H1 (cell line): ENCODE results near the gene MPPE1. TPM values are rescaled to one million over a fixed set of nuclear protein-coding genes. Genes with fewer than 3 reads are reported as not detected.

Experiments used
- BACH1 ChIP-seq: IDR thresholded peaks from 2 replicates; pipeline ENCODE4 v1.6.1; 2012; ENCODE audit warnings: low read length, improper control_type of control experiment
- BRCA1 ChIP-seq: IDR thresholded peaks from 2 replicates; pipeline ENCODE4 v1.6.1; 2012; ENCODE audit warnings: low read depth, low read length, improper control_type of control experiment
- CBX5 ChIP-seq: fragments of 300-800, 300-1000 bp; sonication (generic); IDR thresholded peaks from 2 replicates; pipeline ENCODE4 v1.7.1; 2016; ENCODE audit warnings: antibody characterized with exemption, low read length, low read depth
- CBX8 ChIP-seq: fragments of 300-800, 300-1000 bp; sonication (generic); IDR thresholded peaks from 2 replicates; pipeline ENCODE4 v1.7.1; 2016; ENCODE audit warnings: low read depth, low read length, borderline replicate concordance
- CREB1 ChIP-seq: IDR thresholded peaks from 2 replicates; pipeline ENCODE4 v1.6.1; 2012; ENCODE audit warnings: inconsistent platforms
- CTBP2 ChIP-seq: IDR thresholded peaks from 2 replicates; pipeline ENCODE4 v1.7.0; 2011; ENCODE audit warnings: borderline replicate concordance, mild to moderate bottlenecking, moderate library complexity, mixed read lengths, low read length; ENCODE audit not compliant: insufficient read depth, insufficient read length
- EP300 ChIP-seq, 2 experiments: IDR thresholded peaks; 1 replicate in 1 of 2; 2 replicates in 1 of 2; pipeline ENCODE4 v1.6.1; 2011 to 2012; ENCODE audit warnings: low read depth in 2 of 2, low read length in 2 of 2, mild to moderate bottlenecking in 2 of 2, borderline replicate concordance in 1 of 2, inconsistent platforms in 1 of 2, moderate library complexity in 1 of 2
- FOSL1 ChIP-seq: IDR thresholded peaks from 2 replicates; pipeline ENCODE4 v1.6.1; 2011; ENCODE audit warnings: mild to moderate bottlenecking, low read depth, low read length, moderate library complexity; ENCODE audit not compliant: insufficient read depth
- JUND ChIP-seq: IDR thresholded peaks from 2 replicates; pipeline ENCODE4 v1.6.1; 2011; ENCODE audit warnings: mild to moderate bottlenecking, improper control_type of control experiment, low read length
- KDM5A ChIP-seq: fragments of 200-600 bp; IDR thresholded peaks from 2 replicates; pipeline ENCODE4 v1.7.1; 2012; ENCODE audit warnings: mild to moderate bottlenecking, low read length, inconsistent platforms, mixed read lengths
- POLR2A ChIP-seq, 2 experiments: IDR thresholded peaks; 1 replicate in 1 of 2; 2 replicates in 1 of 2; pipeline ENCODE4 v1.6.1; 2011; ENCODE audit warnings: low read depth in 2 of 2, low read length in 2 of 2, mild to moderate bottlenecking in 2 of 2; ENCODE audit errors: control extremely low read depth in 1 of 2
- POLR2AphosphoS5 ChIP-seq: IDR thresholded peaks from 2 replicates; pipeline ENCODE4 v1.6.1; 2011; ENCODE audit warnings: low read depth, low read length
- RAD21 ChIP-seq, 2 experiments: IDR thresholded peaks in 1 of 2; conservative IDR thresholded peaks in 1 of 2; 2 replicates each; pipeline ENCODE4 v1.6.1; 2011; ENCODE audit warnings: low read depth in 2 of 2, low read length in 2 of 2, improper control_type of control experiment in 1 of 2, inconsistent platforms in 1 of 2, mild to moderate bottlenecking in 1 of 2, moderate library complexity in 1 of 2
- RXRA ChIP-seq: IDR thresholded peaks from 2 replicates; pipeline ENCODE4 v1.6.1; 2011; ENCODE audit warnings: low read depth, mild to moderate bottlenecking, low read length, moderate library complexity; ENCODE audit not compliant: insufficient read depth
- SIN3A ChIP-seq, 2 experiments: IDR thresholded peaks in 1 of 2; conservative IDR thresholded peaks in 1 of 2; 2 replicates each; pipeline ENCODE4 v1.6.1; 2011 to 2012; ENCODE audit warnings: low read length in 2 of 2, improper control_type of control experiment in 1 of 2, low read depth in 1 of 2, mild to moderate bottlenecking in 1 of 2
- SIX5 ChIP-seq: IDR thresholded peaks from 2 replicates; pipeline ENCODE4 v1.6.1; 2011; ENCODE audit warnings: mild to moderate bottlenecking, low read depth, low read length
- SRF ChIP-seq: IDR thresholded peaks from 2 replicates; pipeline ENCODE4 v1.6.1; 2011; ENCODE audit warnings: mild to moderate bottlenecking, low read depth, low read length, moderate library complexity
- TBP ChIP-seq: IDR thresholded peaks from 2 replicates; pipeline ENCODE4 v1.6.1; 2011; ENCODE audit warnings: low read depth, low read length, improper control_type of control experiment
- ZNF274 ChIP-seq: IDR thresholded peaks from 2 replicates; pipeline ENCODE4 v1.7.0; 2012; ENCODE audit warnings: low read length, borderline replicate concordance; ENCODE audit errors: extremely low read depth
- polyA plus RNA-seq, 7 experiments: library from polyadenylated mRNA; depleted of rRNA in 3 of 7; stranded (reverse) in 5 of 7; unstranded in 2 of 7; fragments of >200 nt in 5 of 7; fragments of 200-250 nt in 2 of 7; gene quantifications; 1 replicate in 5 of 7; 2 replicates in 1 of 7; 4 replicates in 1 of 7; pipeline versions ENCODE4 v1.2.1 to v1.2.3, GENCODE V29; 2011 to 2013; ENCODE audit warnings: missing spikeins in 2 of 7, mixed read lengths in 2 of 7
- total RNA-seq: library from RNA; stranded (reverse); fragmentation: NEBNext Ultra II Directional; extraction: Animal tissue kit (Norgen Biotek cat#: 25700); gene quantifications from 2 replicates; pipeline ENCODE4 v1.2.1, GENCODE V29; 2021
- TF ChIP-seq, protein P1 (sequence below), 3 experiments: IDR thresholded peaks; 1 replicate in 2 of 3; 2 replicates in 1 of 3; pipeline versions ENCODE4 v1.5.1 to v1.6.1; 2011; ENCODE audit warnings: low read length in 3 of 3, mild to moderate bottlenecking in 3 of 3, inconsistent platforms in 2 of 3, low read depth in 1 of 3, moderate library complexity in 1 of 3; ENCODE audit not compliant: insufficient read depth in 1 of 3; ENCODE audit errors: control extremely low read depth in 1 of 3
- TF ChIP-seq, protein P2 (sequence below): IDR thresholded peaks from 2 replicates; pipeline ENCODE4 v1.6.1; 2011; ENCODE audit warnings: low read length, improper control_type of control experiment

Gene MPPE1
- total and polyA plus RNA-seq, 2 of the 8 experiments (the other 6 are each of a cell fraction or from before 2014, with no cell fraction given): 13.7 to 20.9 TPM

DNA sequence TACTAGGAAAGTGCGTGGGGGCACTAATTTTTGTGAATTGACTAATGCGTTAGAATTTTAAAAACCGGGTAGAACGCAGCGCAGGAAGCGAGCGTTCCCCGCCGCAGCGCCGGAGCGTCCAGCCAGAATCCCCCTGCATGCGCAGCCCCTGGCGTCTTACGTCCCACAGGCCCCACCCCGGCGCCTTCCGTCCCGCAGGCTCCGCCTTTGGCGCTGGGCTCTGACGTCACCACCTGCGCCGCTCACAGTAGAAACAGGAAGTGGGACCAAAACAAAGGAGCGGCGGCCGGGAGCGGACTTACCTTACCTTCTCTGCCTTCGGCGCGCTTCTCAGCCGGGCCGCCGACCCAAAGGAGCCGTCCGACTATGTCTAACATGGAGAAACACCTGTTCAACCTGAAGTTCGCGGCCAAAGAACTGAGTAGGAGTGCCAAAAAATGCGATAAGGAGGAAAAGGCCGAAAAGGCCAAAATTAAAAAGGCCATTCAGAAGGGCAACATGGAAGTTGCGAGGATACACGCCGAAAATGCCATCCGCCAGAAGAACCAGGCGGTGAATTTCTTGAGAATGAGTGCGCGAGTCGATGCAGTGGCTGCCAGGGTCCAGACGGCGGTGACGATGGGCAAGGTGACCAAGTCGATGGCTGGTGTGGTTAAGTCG lies 56.8 kb downstream of the MPPE1 start, which contains the start of gene CHMP1B (continued):
- TF ChIP-seq RXRA: no peak
- TF ChIP-seq CBX5: no peak
- no peak for TF ChIP-seq ZNF274
- peak; percentile 75; the same call in 1 of the 2 replicates for TF ChIP-seq JUND
- peak; percentile 41; the same call in 1 of the 2 replicates for TF ChIP-seq BRCA1
- TF ChIP-seq EP300 (IDR thresholded peaks at IDR 0.05; ENCODE audit: borderline replicate concordance in 1 of 2, low read depth in 2 of 2, low read length in 2 of 2): peak in 1 of 2 experiments; percentile 76; a peak in 1 of 3 replicates
- TF ChIP-seq SIX5: no peak
- no peak for TF ChIP-seq BACH1
- TF ChIP-seq, protein P1, sequence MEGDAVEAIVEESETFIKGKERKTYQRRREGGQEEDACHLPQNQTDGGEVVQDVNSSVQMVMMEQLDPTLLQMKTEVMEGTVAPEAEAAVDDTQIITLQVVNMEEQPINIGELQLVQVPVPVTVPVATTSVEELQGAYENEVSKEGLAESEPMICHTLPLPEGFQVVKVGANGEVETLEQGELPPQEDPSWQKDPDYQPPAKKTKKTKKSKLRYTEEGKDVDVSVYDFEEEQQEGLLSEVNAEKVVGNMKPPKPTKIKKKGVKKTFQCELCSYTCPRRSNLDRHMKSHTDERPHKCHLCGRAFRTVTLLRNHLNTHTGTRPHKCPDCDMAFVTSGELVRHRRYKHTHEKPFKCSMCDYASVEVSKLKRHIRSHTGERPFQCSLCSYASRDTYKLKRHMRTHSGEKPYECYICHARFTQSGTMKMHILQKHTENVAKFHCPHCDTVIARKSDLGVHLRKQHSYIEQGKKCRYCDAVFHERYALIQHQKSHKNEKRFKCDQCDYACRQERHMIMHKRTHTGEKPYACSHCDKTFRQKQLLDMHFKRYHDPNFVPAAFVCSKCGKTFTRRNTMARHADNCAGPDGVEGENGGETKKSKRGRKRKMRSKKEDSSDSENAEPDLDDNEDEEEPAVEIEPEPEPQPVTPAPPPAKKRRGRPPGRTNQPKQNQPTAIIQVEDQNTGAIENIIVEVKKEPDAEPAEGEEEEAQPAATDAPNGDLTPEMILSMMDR (IDR thresholded peaks at IDR 0.05; ENCODE audit: control extremely low read depth in 1 of 3, insufficient read depth in 1 of 3, low read depth in 1 of 3, low read length in 3 of 3): no peak
- TF ChIP-seq SIN3A (conservative IDR thresholded peaks at IDR 0.05 in 1 of 2, IDR thresholded peaks at IDR 0.05 in 1 of 2; ENCODE audit: low read depth in 1 of 2, low read length in 2 of 2): peak; percentile 92 to 96; a peak in 3 of 4 replicates
- TF ChIP-seq CBX8: no peak
- TF ChIP-seq, protein P2, sequence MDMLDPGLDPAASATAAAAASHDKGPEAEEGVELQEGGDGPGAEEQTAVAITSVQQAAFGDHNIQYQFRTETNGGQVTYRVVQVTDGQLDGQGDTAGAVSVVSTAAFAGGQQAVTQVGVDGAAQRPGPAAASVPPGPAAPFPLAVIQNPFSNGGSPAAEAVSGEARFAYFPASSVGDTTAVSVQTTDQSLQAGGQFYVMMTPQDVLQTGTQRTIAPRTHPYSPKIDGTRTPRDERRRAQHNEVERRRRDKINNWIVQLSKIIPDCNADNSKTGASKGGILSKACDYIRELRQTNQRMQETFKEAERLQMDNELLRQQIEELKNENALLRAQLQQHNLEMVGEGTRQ: no peak
- TF ChIP-seq FOSL1: no peak
- no peak for TF ChIP-seq CTBP2
- peak; percentile 80 to 88 for TF ChIP-seq POLR2A (IDR thresholded peaks at IDR 0.05; ENCODE audit: control extremely low read depth in 1 of 2, low read depth in 2 of 2, low read length in 2 of 2)
- peak; percentile 87 for TF ChIP-seq POLR2AphosphoS5
- TF ChIP-seq SRF: peak; percentile 87
- TF ChIP-seq KDM5A: peak; percentile 88
- TF ChIP-seq TBP: peak; percentile 90
- peak in 1 of 2 experiments; percentile 18; a peak in 2 of 4 replicates for TF ChIP-seq RAD21 (IDR thresholded peaks at IDR 0.05 in 1 of 2, conservative IDR thresholded peaks at IDR 0.05 in 1 of 2; ENCODE audit: low read depth in 2 of 2, low read length in 2 of 2)
- TF ChIP-seq CREB1: peak; percentile 98
